Loucy (cell line): ENCODE data around the gene AGBL1.

ENCODE experiments used
- H2AFZ ChIP-seq: fragments of 200-600 bp; sonication (generic); 2 replicates; pipeline ENCODE4 v1.6.0; 2016; ENCODE audit warnings: antibody characterized with exemption, mild to moderate bottlenecking, low read length, moderate library complexity
- H3F3A ChIP-seq: fragments of 200-600 bp; 2 replicates; pipeline ENCODE4 v1.6.0; 2016; ENCODE audit warnings: antibody characterized with exemption, low read depth, mild to moderate bottlenecking
- H3K27me3 ChIP-seq: fragments of 200-600 bp; sonication (generic); 2 replicates; pipeline ENCODE4 v1.6.1; 2014; ENCODE audit warnings: low read length, mild to moderate bottlenecking; ENCODE audit not compliant: insufficient read depth, poor library complexity, severe bottlenecking
- H3K36me3 ChIP-seq: fragments of 200-600 bp; sonication (generic); 2 replicates; pipeline ENCODE4 v1.6.1; 2016; ENCODE audit warnings: low read length; ENCODE audit not compliant: insufficient read depth
- H3K4me1 ChIP-seq: fragments of 200-600 bp; sonication (generic); 2 replicates; pipeline ENCODE4 v1.5.1; 2014; ENCODE audit warnings: low read length, mild to moderate bottlenecking; ENCODE audit not compliant: insufficient read depth, poor library complexity, severe bottlenecking
- H3K4me2 ChIP-seq: fragments of 200-600 bp; sonication (generic); 2 replicates; pipeline ENCODE4 v1.6.0; 2014; ENCODE audit warnings: antibody characterized with exemption, low read length, low read depth, mild to moderate bottlenecking; ENCODE audit not compliant: poor library complexity, severe bottlenecking
- H3K4me3 ChIP-seq: fragments of 200-600 bp; sonication (generic); 2 replicates; pipeline ENCODE4 v1.5.1; 2014; ENCODE audit warnings: low read length, mild to moderate bottlenecking, mixed read lengths; ENCODE audit not compliant: poor library complexity, severe bottlenecking
- H3K79me2 ChIP-seq: fragments of 200-600 bp; sonication (generic); 2 replicates; pipeline ENCODE4 v1.6.1; 2014; ENCODE audit warnings: low read length; ENCODE audit not compliant: insufficient read depth
- H3K9ac ChIP-seq: fragments of 200-600 bp; sonication (generic); 2 replicates; pipeline ENCODE4 v1.6.0; 2014; ENCODE audit warnings: mild to moderate bottlenecking, low read depth, low read length, moderate library complexity; ENCODE audit not compliant: poor library complexity, severe bottlenecking
- H3K9me2 ChIP-seq: fragments of 200-600 bp; sonication (generic); replicated peaks from 2 replicates; pipeline ENCODE4 v1.6.1; 2016; ENCODE audit warnings: low read depth, low read length, mixed read lengths
- H3K9me3 ChIP-seq: fragments of 200-600 bp; sonication (generic); 2 replicates; pipeline ENCODE4 v1.6.1; 2014; ENCODE audit warnings: mild to moderate bottlenecking, antibody characterized with exemption, low read length, low read depth; ENCODE audit not compliant: insufficient read depth
- H4K20me1 ChIP-seq: fragments of 200-600 bp; sonication (generic); 2 replicates; pipeline ENCODE4 v1.6.0; 2014; ENCODE audit warnings: antibody characterized with exemption, low read length, mild to moderate bottlenecking; ENCODE audit not compliant: insufficient read depth, poor library complexity, severe bottlenecking
- CTCF ChIP-seq: fragments of 200-600 bp; sonication (generic); conservative IDR thresholded peaks from 2 replicates; pipeline ENCODE4 v1.5.1; 2014; ENCODE audit warnings: mild to moderate bottlenecking, antibody characterized with exemption, low read length
- EZH2phosphoT487 ChIP-seq: fragments of 200-600 bp; IDR thresholded peaks from 2 replicates; pipeline ENCODE4 v1.6.1; 2018; ENCODE audit warnings: antibody characterized with exemption, mild to moderate bottlenecking, moderate library complexity, borderline replicate concordance

Gene AGBL1

GRCh38 chr15:86849136-86849535, 769.5 kb downstream of the AGBL1 start:
- H3K79me2 ChIP-seq: no peaks in the 10 kb centered on the region
- H3K36me3 ChIP-seq: no peaks in the 10 kb centered on the region
- no peak overlapping the region for H3K9ac ChIP-seq
- no peak for TF ChIP-seq EZH2phosphoT487
- TF ChIP-seq CTCF: no peak
- H3K27me3 ChIP-seq: no peaks in the 10 kb centered on the region
- no peak overlapping the region for H3K4me3 ChIP-seq
- no peaks in the 10 kb centered on the region for H3F3A ChIP-seq
- H3K9me3 ChIP-seq: no peaks in the 10 kb centered on the region
- no peaks in the 10 kb centered on the region for H4K20me1 ChIP-seq
- H3K9me2 ChIP-seq: no peaks in the 10 kb centered on the region
- no peaks in the 10 kb centered on the region for H3K4me1 ChIP-seq
- no peak overlapping the region for H3K4me2 ChIP-seq
- no peak overlapping the region for H2AFZ ChIP-seq

GRCh38 chr15:86849558-86850285, 770.1 kb downstream of the AGBL1 start:
- Histone ChIP-seq H3F3A (no peaks in the 10 kb centered on the region), H3K79me2 (no peaks in the 10 kb centered on the region), H4K20me1 (no peaks in the 10 kb centered on the region), H3K4me1 (no peaks in the 10 kb centered on the region), H3K36me3 (no peaks in the 10 kb centered on the region), H3K27me3 (no peaks in the 10 kb centered on the region), H3K4me3 (no peak overlapping the region), H3K9me2 (no peaks in the 10 kb centered on the region), H3K4me2 (no peak overlapping the region), H3K9me3 (no peaks in the 10 kb centered on the region), H2AFZ (no peak overlapping the region), H3K9ac (no peak overlapping the region)
- TF ChIP-seq EZH2phosphoT487: no peak
- no peak for TF ChIP-seq CTCF

- Histone ChIP-seq H3K4me1 (no peaks in the 10 kb centered on the region), H3K9me3 (no peaks in the 10 kb centered on the region), H3K4me2 (no peak overlapping the region), H3K27me3 (no peaks in the 10 kb centered on the region), H3K4me3 (no peak overlapping the region), H3K36me3 (no peaks in the 10 kb centered on the region), H3K79me2 (no peaks in the 10 kb centered on the region), H3K9ac (no peak overlapping the region), H4K20me1 (no peaks in the 10 kb centered on the region), H3K9me2 (no peaks in the 10 kb centered on the region), H2AFZ (no peak overlapping the region), H3F3A (no peaks in the 10 kb centered on the region)
- no peak for TF ChIP-seq CTCF
Observed at GRCh38 chr15:86850939-86851338, 771.3 kb downstream of the AGBL1 start.
